Mucosa of stomach (tissue), 1 donor: Measurements from ENCODE around the gene NUP93.

Experiments used
- H3K27me3 ChIP-seq: one replicate; pipeline ENCODE4 v1.7.0; 2013; ENCODE audit warnings: mild to moderate bottlenecking, low read length; ENCODE audit not compliant: control insufficient read depth, insufficient read depth
- H3K36me3 ChIP-seq: one replicate; pipeline ENCODE4 v1.7.0; 2013; ENCODE audit warnings: low read length; ENCODE audit not compliant: control insufficient read depth, insufficient read depth
- H3K4me1 ChIP-seq: one replicate; pipeline ENCODE4 v1.7.0; 2013; ENCODE audit warnings: mild to moderate bottlenecking, low read length; ENCODE audit not compliant: control insufficient read depth, insufficient read depth
- H3K4me3 ChIP-seq: one replicate; pipeline ENCODE4 v1.7.0; 2013; ENCODE audit warnings: low read length
- H3K9ac ChIP-seq: one replicate; pipeline ENCODE4 v1.7.0; 2013; ENCODE audit warnings: mild to moderate bottlenecking, low read length, moderate library complexity
- H3K9me3 ChIP-seq: one replicate; pipeline ENCODE4 v1.7.0; 2013; ENCODE audit warnings: mild to moderate bottlenecking, low read length, moderate library complexity; ENCODE audit not compliant: control insufficient read depth
- donor health status: Pancreatic carcinoma.

Gene NUP93

GRCh38 chr16:56886296-56886695 lies 156.4 kb downstream of the NUP93 start:
- Histone ChIP-seq H3K4me1 (no peaks in the 10 kb centered on the region), H3K9ac (no peak overlapping the region), H3K9me3 (no peaks in the 10 kb centered on the region), H3K36me3 (no peaks in the 10 kb centered on the region), H3K4me3 (no peak overlapping the region), H3K27me3 (no peaks in the 10 kb centered on the region)

DNA sequence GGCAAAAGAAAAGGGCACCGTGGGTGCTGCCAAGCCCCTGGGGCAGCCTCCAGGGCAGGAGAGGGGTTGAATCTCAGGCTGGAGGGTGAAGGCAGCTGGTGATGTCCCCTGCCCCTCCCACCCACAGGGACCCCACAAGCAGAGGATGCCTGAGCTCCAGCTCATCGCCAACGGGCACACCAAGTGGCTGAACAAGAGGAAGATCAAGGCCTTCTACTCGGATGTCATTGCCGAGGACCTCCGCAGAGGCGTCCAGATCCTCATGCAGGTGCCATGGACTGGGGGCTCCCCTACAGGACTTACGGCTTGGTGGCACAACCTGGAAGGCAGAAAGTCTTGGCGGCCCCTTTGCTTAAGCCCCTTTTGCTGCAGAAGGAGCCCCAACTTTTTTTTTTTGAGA lies 156.9 kb downstream of the NUP93 start:
- H3K9ac ChIP-seq, result no peak overlapping the region
- H3K9me3 ChIP-seq, result no peaks in the 10 kb centered on the region
- H3K4me1 ChIP-seq, result no peaks in the 10 kb centered on the region
- H3K27me3 ChIP-seq, result no peaks in the 10 kb centered on the region
- no peak overlapping the region for H3K4me3 ChIP-seq
- no peaks in the 10 kb centered on the region for H3K36me3 ChIP-seq

DNA sequence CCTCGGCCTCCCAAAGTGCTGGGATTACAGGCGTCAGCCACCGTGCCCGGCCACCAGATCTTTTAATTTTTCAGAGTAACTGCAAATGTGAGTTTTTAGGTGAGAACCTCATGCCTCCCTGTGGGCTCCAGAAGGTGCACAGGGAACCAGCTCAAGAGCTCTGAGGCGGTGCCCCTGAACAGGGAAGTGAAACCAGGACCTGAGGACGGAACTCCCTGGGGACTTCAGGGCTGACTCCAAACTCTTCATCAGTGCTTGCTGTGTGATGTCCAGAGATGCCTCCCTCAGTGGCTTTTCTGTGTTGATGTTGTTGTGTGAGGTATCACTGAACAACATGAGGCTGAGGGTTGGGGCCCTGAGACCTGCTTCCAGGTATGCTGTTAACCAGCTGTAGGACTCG lies 158.9 kb downstream of the NUP93 start:
- Histone ChIP-seq H3K9ac (no peak overlapping the region), H3K27me3 (no peaks in the 10 kb centered on the region), H3K4me1 (no peaks in the 10 kb centered on the region), H3K9me3 (no peaks in the 10 kb centered on the region), H3K4me3 (no peak overlapping the region), H3K36me3 (no peaks in the 10 kb centered on the region)

- Histone ChIP-seq H3K4me1 (no peaks in the 10 kb centered on the region), H3K27me3 (no peaks in the 10 kb centered on the region), H3K9ac (no peak overlapping the region), H3K4me3 (no peak overlapping the region), H3K9me3 (no peaks in the 10 kb centered on the region), H3K36me3 (no peaks in the 10 kb centered on the region)
These were observed 159.3 kb downstream of the NUP93 start for GRCh38 chr16:56889206-56889605.

DNA sequence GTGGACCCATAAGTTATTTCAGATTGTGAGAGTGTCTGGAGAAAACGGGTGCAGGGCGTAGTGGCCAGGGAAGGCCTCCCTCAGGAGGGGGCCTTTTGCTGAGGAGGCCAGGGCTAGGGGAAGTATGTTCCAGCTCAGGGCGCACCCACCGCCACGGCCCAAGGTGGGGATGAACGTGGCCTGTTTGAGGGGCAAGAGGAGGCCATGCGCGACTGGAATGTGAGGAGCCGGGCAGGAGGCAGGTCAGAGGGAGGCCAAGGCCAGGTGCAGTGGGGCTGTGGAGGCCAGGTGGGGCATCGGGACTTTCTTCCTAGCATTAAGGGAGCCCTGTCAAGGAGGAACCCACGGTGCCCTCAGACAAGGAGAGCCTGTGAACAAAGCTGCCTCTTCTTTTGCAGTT lies 161.8 kb downstream of the NUP93 start:
- no peaks in the 10 kb centered on the region for H3K9me3 ChIP-seq

DNA sequence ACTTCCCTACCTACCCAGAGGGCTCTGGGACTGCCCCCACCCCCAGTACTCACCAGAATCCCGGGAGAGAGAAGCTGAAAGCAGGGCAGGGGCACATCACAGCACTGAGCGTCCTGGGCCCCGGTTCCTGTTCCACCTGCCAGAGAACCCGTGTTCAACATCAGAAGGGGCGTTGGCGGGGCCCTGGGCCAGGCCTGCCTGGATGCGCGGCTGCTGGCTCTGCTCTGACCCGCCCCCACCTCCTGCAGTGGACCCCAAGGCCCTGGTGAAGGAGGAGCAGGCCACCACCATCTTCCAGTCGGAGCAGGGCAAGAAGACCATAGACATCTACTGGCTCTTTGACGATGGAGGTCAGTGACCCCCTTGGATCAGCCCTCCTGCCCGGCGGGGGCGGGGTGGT lies 162.8 kb downstream of the NUP93 start:
- H3K27me3 ChIP-seq, result no peaks in the 10 kb centered on the region
- no peak overlapping the region for H3K4me3 ChIP-seq
- no peak overlapping the region for H3K9ac ChIP-seq
- H3K4me1 ChIP-seq, result no peaks in the 10 kb centered on the region
- H3K9me3 ChIP-seq, result no peaks in the 10 kb centered on the region
- H3K36me3 ChIP-seq, result no peaks in the 10 kb centered on the region

More for the DNA sequence above, 161.8 kb downstream of the NUP93 start:
- H3K4me1 ChIP-seq, result no peaks in the 10 kb centered on the region
- H3K27me3 ChIP-seq, result no peaks in the 10 kb centered on the region
- no peaks in the 10 kb centered on the region for H3K36me3 ChIP-seq
- H3K9ac ChIP-seq, result no peak overlapping the region
- H3K4me3 ChIP-seq, result no peak overlapping the region

DNA sequence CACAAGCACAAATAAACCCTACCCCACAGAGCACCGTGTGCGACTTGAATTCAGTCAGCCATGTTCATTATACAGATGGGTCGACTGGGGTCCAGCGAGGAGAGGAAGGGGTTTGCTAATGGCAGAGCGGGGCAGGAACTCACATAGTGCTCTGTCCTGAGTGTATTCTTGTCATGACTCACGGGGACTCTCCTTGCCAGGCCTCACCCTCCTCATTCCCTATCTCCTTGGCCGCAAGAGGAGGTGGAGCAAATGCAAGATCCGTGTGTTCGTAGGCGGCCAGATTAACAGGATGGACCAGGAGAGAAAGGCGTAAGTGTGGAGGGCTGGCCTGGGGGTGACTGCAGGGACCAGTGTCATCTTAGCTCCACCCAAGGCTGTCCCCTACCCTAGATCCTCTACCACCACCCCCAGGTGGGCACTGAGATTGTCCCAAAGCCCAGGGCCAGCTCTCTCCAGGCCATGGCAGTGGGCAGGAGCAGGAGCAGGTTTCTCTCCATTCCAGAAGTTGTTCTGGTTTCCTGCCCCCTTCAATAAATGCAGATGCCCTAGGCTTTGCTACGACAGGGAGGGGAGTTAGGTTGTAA lies 164.5 kb downstream of the NUP93 start:
- Histone ChIP-seq H3K27me3 (no peaks in the 10 kb centered on the region), H3K9me3 (no peaks in the 10 kb centered on the region), H3K4me1 (no peaks in the 10 kb centered on the region), H3K36me3 (no peaks in the 10 kb centered on the region), H3K9ac (no peak overlapping the region), H3K4me3 (no peak overlapping the region)

DNA sequence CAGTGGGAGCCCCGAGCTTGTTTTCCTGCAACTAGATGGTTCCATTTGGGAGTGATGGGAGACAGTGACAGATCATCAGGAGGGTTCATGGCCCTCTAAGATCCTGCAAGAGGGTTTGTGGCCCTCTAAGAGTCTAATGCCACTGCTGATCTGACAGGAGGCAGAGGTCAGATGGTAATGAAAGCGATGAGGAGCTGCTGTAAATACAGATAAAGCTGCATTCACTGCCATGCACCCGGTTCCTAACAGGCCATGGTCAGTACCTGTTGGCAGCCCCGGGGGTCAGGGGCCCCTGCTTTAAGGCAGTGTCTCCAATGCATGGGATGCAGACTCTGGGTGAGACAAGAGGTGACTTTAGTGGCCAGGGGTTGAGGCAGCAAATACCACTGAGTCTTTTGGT lies 165.9 kb downstream of the NUP93 start:
- Histone ChIP-seq H3K27me3 (no peaks in the 10 kb centered on the region), H3K36me3 (no peaks in the 10 kb centered on the region), H3K9me3 (no peaks in the 10 kb centered on the region), H3K9ac (no peak overlapping the region), H3K4me1 (no peaks in the 10 kb centered on the region), H3K4me3 (no peak overlapping the region)

DNA sequence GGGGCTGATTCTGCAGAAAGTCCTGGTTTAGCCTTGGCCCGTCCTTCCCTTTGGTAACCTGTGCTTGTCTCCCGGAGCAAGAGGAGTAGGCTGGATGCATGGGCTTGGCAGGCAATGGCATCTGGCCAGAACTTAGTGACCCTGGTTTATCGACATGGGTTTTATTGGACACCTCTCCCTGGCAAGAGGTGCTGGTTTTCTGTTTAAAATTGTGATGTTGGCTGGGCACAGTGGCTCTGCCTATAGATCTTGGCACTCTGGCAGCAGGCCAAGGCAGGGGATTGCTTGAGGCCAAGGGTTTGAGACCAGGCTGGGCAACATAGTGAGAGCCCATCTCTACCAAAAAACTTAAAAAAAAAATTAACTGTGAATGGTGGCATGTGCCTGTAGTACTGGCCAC lies 166.3 kb downstream of the NUP93 start:
- no peaks in the 10 kb centered on the region for H3K36me3 ChIP-seq
- H3K9ac ChIP-seq, result no peak overlapping the region
- H3K9me3 ChIP-seq, result no peaks in the 10 kb centered on the region
- no peaks in the 10 kb centered on the region for H3K4me1 ChIP-seq
- no peak overlapping the region for H3K4me3 ChIP-seq
- no peaks in the 10 kb centered on the region for H3K27me3 ChIP-seq

- H3K36me3 ChIP-seq, result no peaks in the 10 kb centered on the region
- no peaks in the 10 kb centered on the region for H3K4me1 ChIP-seq
- H3K9ac ChIP-seq, result no peak overlapping the region
- H3K9me3 ChIP-seq, result no peaks in the 10 kb centered on the region
- H3K27me3 ChIP-seq, result peaks cover 2% of the 10 kb centered on the region
- no peak overlapping the region for H3K4me3 ChIP-seq
These were observed 167.3 kb downstream of the NUP93 start for GRCh38 chr16:56897026-56897799.

- H3K9me3 ChIP-seq, result no peaks in the 10 kb centered on the region
- peaks cover 2% of the 10 kb centered on the region for H3K27me3 ChIP-seq
- no peak overlapping the region for H3K4me3 ChIP-seq
- H3K4me1 ChIP-seq, result no peaks in the 10 kb centered on the region
- H3K9ac ChIP-seq, result no peak overlapping the region
- H3K36me3 ChIP-seq, result no peaks in the 10 kb centered on the region
These were observed 168.9 kb downstream of the NUP93 start for GRCh38 chr16:56898847-56899246.
